ENCODE data around the gene EIF3B. TPM values are rescaled to one million over a fixed set of nuclear protein-coding genes. Genes with fewer than 3 reads are reported as not detected.

The EIF3B gene
- total and polyA plus RNA-seq, 9 of the 15 experiments (the other 6 are each of a cell fraction or from before 2014, with no cell fraction given), result 25.9 to 494 (median 357) TPM

- H3K4me2 ChIP-seq (ENCODE audit: insufficient read depth, low read length), result no peak overlapping the region
- TSS peak; percentile 4 for BruUV-seq (replicated peaks)
- DNase-seq (ENCODE audit: extremely low read depth in 1 of 4, low spot score in 3 of 4), result no peak
- H3K9me1 ChIP-seq (ENCODE audit: control insufficient read depth, insufficient read depth, low read length), result no peaks in the 10 kb centered on the region
- peaks cover 50% of the 10 kb centered on the region for H3K79me2 ChIP-seq (ENCODE audit: control insufficient read depth, insufficient read depth, low read length)
- intact Hi-C loops (cut with micrococcal nuclease) (no loop called here), in situ Hi-C loops (cut with MboI) (no loop called here)
- H3K4me1 ChIP-seq (replicated peaks in 1 of 2; ENCODE audit: control insufficient read depth in 2 of 2, insufficient read depth in 2 of 2, low read length in 2 of 2), result no peaks in the 10 kb centered on the region
- WGBS (ENCODE audit: insufficient coverage, low coverage, missing lambda C conversion rate), result 99% methylated on average over 10 of the region's 10 CpGs
- TF ChIP-seq HLTF (IDR thresholded peaks at IDR 0.05), result no peak
- no peak for TF ChIP-seq ZNF740 (CRISPR knock-in tag; IDR thresholded peaks at IDR 0.05)
- TF ChIP-seq ZNF740 (tag; IDR thresholded peaks at IDR 0.05), result no peak
- 0 out of 2 replicates have a peak, but pooled peaks have one; percentile 5 for TF ChIP-seq POLR2A (conservative IDR thresholded peaks at IDR 0.05)
- TF ChIP-seq SAFB2 (IDR thresholded peaks at IDR 0.05; ENCODE audit: borderline replicate concordance, low read depth, low read length, severe bottlenecking), result no peak
- no peak overlapping the region for H2AFZ ChIP-seq (ENCODE audit: low read depth, low read length)
- no peak for FAIRE-seq
- peaks cover 99% of the 10 kb centered on the region for H3K36me3 ChIP-seq (ENCODE audit: control insufficient read depth, insufficient read depth, low read length)
- no peaks in the 10 kb centered on the region for H3K27me3 ChIP-seq (ENCODE audit: control insufficient read depth in 2 of 2, insufficient read depth in 2 of 2, low read length in 2 of 2)
- no peak overlapping the region for H3K27ac ChIP-seq (ENCODE audit: extremely low read depth, low read depth, low read length)
- H3K9ac ChIP-seq (ENCODE audit: insufficient read depth in 1 of 2, low read depth in 2 of 2, low read length in 2 of 2), result 0 out of 4 replicates have a peak overlapping the region, but pooled peaks of 1 of the 2 experiments have one; percentile 18
- peaks cover 16% of the 10 kb centered on the region for H4K20me1 ChIP-seq (replicated peaks; ENCODE audit: control insufficient read depth, insufficient read depth, low read length)
- no peaks in the 10 kb centered on the region for H3K9me3 ChIP-seq (replicated peaks; ENCODE audit: control insufficient read depth, insufficient read depth, low read depth, low read length)
- CTCF ChIA-PET (ENCODE audit: low intra/inter-chr PET ratio), result no interaction called here
- ATAC-seq, result no peak; the same call in 2 of the 3 replicates
- H3K4me3 ChIP-seq, result no peak overlapping the region
- POLR2A ChIA-PET, result interaction anchor here (0.8 to 3.6 kb wide), 7 partner anchors 9 to 60 kb away, joined by 3 to 14 read pairs (median 4); no protein-coding TSS in a partner anchor
Measured at GRCh38 chr7:2369139-2369538, 14.5 kb downstream of the EIF3B start.

- Histone ChIP-seq H3K27ac (ENCODE audit: extremely low read depth, low read depth, low read length) (no peak overlapping the region), H3K4me3 (no peak overlapping the region), H3K9me1 (ENCODE audit: control insufficient read depth, insufficient read depth, low read length) (no peaks in the 10 kb centered on the region), H3K4me2 (ENCODE audit: insufficient read depth, low read length) (no peak overlapping the region), H4K20me1 (replicated peaks; ENCODE audit: control insufficient read depth, insufficient read depth, low read length) (peaks cover 9% of the 10 kb centered on the region), H3K9me3 (replicated peaks; ENCODE audit: control insufficient read depth, insufficient read depth, low read depth, low read length) (no peaks in the 10 kb centered on the region), H3K9ac (ENCODE audit: insufficient read depth in 1 of 2, low read depth in 2 of 2, low read length in 2 of 2) (no peak overlapping the region), H3K4me1 (replicated peaks in 1 of 2; ENCODE audit: control insufficient read depth in 2 of 2, insufficient read depth in 2 of 2, low read length in 2 of 2) (0 out of 5 replicates have a peak, but pooled peaks cover 0 to 2% of the 10 kb centered on the region in 2 experiments), H3K36me3 (ENCODE audit: control insufficient read depth, insufficient read depth, low read length) (peaks cover 99% of the 10 kb centered on the region), H3K79me2 (ENCODE audit: control insufficient read depth, insufficient read depth, low read length) (peaks cover 51% of the 10 kb centered on the region), H2AFZ (ENCODE audit: low read depth, low read length) (no peak overlapping the region), H3K27me3 (ENCODE audit: control insufficient read depth in 2 of 2, insufficient read depth in 2 of 2, low read length in 2 of 2) (no peaks in the 10 kb centered on the region)
- ATAC-seq (no peak), FAIRE-seq (no peak), DNase-seq (ENCODE audit: extremely low read depth in 1 of 4, low spot score in 3 of 4) (no peak)
- TF ChIP-seq POLR2G (IDR thresholded peaks at IDR 0.05; ENCODE audit: low read depth, low read length) (peak; percentile 41; the same call in 1 of the 2 replicates), POLR2B (IDR thresholded peaks at IDR 0.05; ENCODE audit: low read depth, partially characterized antibody) (peak; percentile 8), ZHX1 (conservative IDR thresholded peaks at IDR 0.05; ENCODE audit: low read length) (no peak)
- no TSS peak for BruUV-seq (replicated peaks)
- in situ Hi-C loops (cut with MboI), result no loop called here
- POLR2A ChIA-PET, result interaction anchor here (0.7 to 3.6 kb wide), 3 partner anchors 11 to 786 kb away, joined by 3 to 13 read pairs (median 3); no protein-coding TSS in a partner anchor
- intact Hi-C loops (cut with micrococcal nuclease), result loop anchor here (10.0 kb wide), 1 partner anchor 63 kb away; no protein-coding TSS in a partner anchor
- CTCF ChIA-PET (ENCODE audit: low intra/inter-chr PET ratio), result no interaction called here
- WGBS (ENCODE audit: insufficient coverage, low coverage, missing lambda C conversion rate), result 92% methylated on average over 8 of the region's 8 CpGs
Measured at GRCh38 chr7:2371329-2371728, 16.7 kb downstream of the EIF3B start.

Data from K562 (cell line).